K562 (cell line): ENCODE data around the gene PYGM. TPM values are rescaled to one million over a fixed set of nuclear protein-coding genes. Genes with fewer than 3 reads are reported as not detected.

ENCODE experiments used
- ATAC-seq: fragments of 200-7000 bp; cut with Tn5 transposase; 3 replicates; pipeline ENCODE4 v1.9.1; 2020; ENCODE audit warnings: moderate library complexity
- BruUV-seq: library from RNA; stranded (reverse); fragments of 400-500 nt; replicated peaks from 2 replicates; lab custom pipeline; 2021; lab: Mats Ljungman, UMichigan
- CTCF ChIA-PET: fragments of 300-600 bp; formaldehyde crosslinking; extraction: SDS; loops from one replicate; lab custom pipeline; 2021; ENCODE audit warnings: low intra/inter-chr PET ratio; lab: Yijun Ruan, JAX
- POLR2A ChIA-PET: fragments of 300-600, 350-650 bp; sonication (Branson Sonifier 250); formaldehyde crosslinking; extraction: SDS; loops from one replicate; lab custom pipeline; 2021; ENCODE audit warnings: antibody characterized with exemption, inconsistent platforms; lab: Yijun Ruan, JAX
- DNase-seq, 4 experiments: peaks; one replicate each; pipeline versions ENCODE4 v3.0.0 to v3.0.0-alpha.2; 2011 to 2018; ENCODE audit warnings: low spot score in 3 of 4, mixed read lengths in 3 of 4; ENCODE audit errors: extremely low read depth in 1 of 4
- FAIRE-seq: peaks from 2 replicates; lab custom pipeline; 2011; peaks lifted over from hg19 to GRCh38; lab: Jason Lieb, UNC
- H2AFZ ChIP-seq: 2 replicates; pipeline ENCODE4 v1.6.0; 2011; ENCODE audit warnings: low read depth, low read length, control low read depth, inconsistent platforms
- H3K27ac ChIP-seq: fragments of 200-600 bp; 3 replicates; pipeline ENCODE4 v1.8.0; 2011; ENCODE audit warnings: low read depth, mild to moderate bottlenecking, control low read depth, inconsistent platforms, low read length, moderate library complexity, mixed read lengths; ENCODE audit errors: extremely low read depth
- H3K27me3 ChIP-seq, 2 experiments: fragments of 300-600 bp in 1 of 2; 2 replicates in 1 of 2; 3 replicates in 1 of 2; pipeline versions ENCODE4 v1.6.0 to v1.8.0; 2011; ENCODE audit warnings: inconsistent platforms in 2 of 2, low read length in 2 of 2, mild to moderate bottlenecking in 1 of 2, mixed read lengths in 1 of 2, moderate library complexity in 1 of 2; ENCODE audit not compliant: control insufficient read depth in 2 of 2, insufficient read depth in 2 of 2
- H3K36me3 ChIP-seq: fragments of 300-600 bp; 3 replicates; pipeline ENCODE4 v1.8.0; 2011; ENCODE audit warnings: mild to moderate bottlenecking, low read length, inconsistent platforms; ENCODE audit not compliant: control insufficient read depth, insufficient read depth
- H3K4me1 ChIP-seq, 2 experiments: fragments of 200-600 bp in 1 of 2; replicated peaks in 1 of 2; 2 replicates in 1 of 2; 3 replicates in 1 of 2; pipeline versions ENCODE4 v1.5.1 to v1.8.0; 2011; ENCODE audit warnings: inconsistent platforms in 2 of 2, low read length in 2 of 2, mild to moderate bottlenecking in 1 of 2, mixed read lengths in 1 of 2, moderate library complexity in 1 of 2; ENCODE audit not compliant: control insufficient read depth in 2 of 2, insufficient read depth in 2 of 2
- H3K4me2 ChIP-seq: 2 replicates; pipeline ENCODE4 v1.6.1; 2011; ENCODE audit warnings: low read length, control low read depth, inconsistent platforms, mixed read lengths; ENCODE audit not compliant: insufficient read depth
- H3K4me3 ChIP-seq: fragments of 200-600 bp; sonication (generic), shearing (Covaris generic); 2 replicates; pipeline ENCODE4 v1.5.1; 2016; ENCODE audit warnings: control low read depth, inconsistent platforms
- H3K79me2 ChIP-seq: fragments of 200-600 bp; 3 replicates; pipeline ENCODE4 v1.8.0; 2011; ENCODE audit warnings: low read length, inconsistent platforms; ENCODE audit not compliant: control insufficient read depth, insufficient read depth
- H3K9ac ChIP-seq, 2 experiments: 2 replicates each; pipeline versions ENCODE4 v1.6.0 to v1.6.1; 2011; ENCODE audit warnings: low read depth in 2 of 2, low read length in 2 of 2, control low read depth in 1 of 2, inconsistent platforms in 1 of 2, mild to moderate bottlenecking in 1 of 2, mixed read lengths in 1 of 2; ENCODE audit not compliant: insufficient read depth in 1 of 2
- H3K9me1 ChIP-seq: one replicate; pipeline ENCODE4 v1.6.0; 2011; ENCODE audit warnings: inconsistent platforms, mild to moderate bottlenecking, low read length, moderate library complexity; ENCODE audit not compliant: control insufficient read depth, insufficient read depth
- H3K9me3 ChIP-seq: replicated peaks from 2 replicates; pipeline ENCODE4 v1.5.1; 2011; ENCODE audit warnings: low read depth, low read length, inconsistent platforms; ENCODE audit not compliant: control insufficient read depth, insufficient read depth
- H4K20me1 ChIP-seq: replicated peaks from 2 replicates; pipeline ENCODE4 v1.6.1; 2011; ENCODE audit warnings: low read length, inconsistent platforms, mixed read lengths; ENCODE audit not compliant: control insufficient read depth, insufficient read depth
- EP300 ChIP-seq: IDR thresholded peaks from 2 replicates; pipeline ENCODE4 v1.6.1; 2012; ENCODE audit warnings: low read length, improper control_type of control experiment
- ETS2 ChIP-seq: IDR thresholded peaks from 2 replicates; pipeline ENCODE4 v1.6.1; 2016; ENCODE audit warnings: borderline replicate concordance, missing genetic modification characterization, mild to moderate bottlenecking, moderate library complexity, missing compliant biosample characterization; ENCODE audit not compliant: poor library complexity, severe bottlenecking
- FIP1L1 ChIP-seq: fragments of 200-400 bp; formaldehyde crosslinking; IDR thresholded peaks from 2 replicates; pipeline ENCODE4 v1.6.1; 2018; ENCODE audit warnings: mild to moderate bottlenecking, low read depth, low read length; ENCODE audit not compliant: poor library complexity, severe bottlenecking
- GATAD2A ChIP-seq: fragments of 450-650 bp; IDR thresholded peaks from 2 replicates; pipeline ENCODE4 v1.6.1; 2017
- HOXB6 ChIP-seq: fragments of 250-450 bp; sonication (Bioruptor Pico); IDR thresholded peaks from 2 replicates; pipeline ENCODE4 v1.5.1; 2022; ENCODE audit warnings: mild to moderate bottlenecking, borderline replicate concordance
- KLF10 ChIP-seq: fragments of 250-450 bp; sonication (Bioruptor Pico); IDR thresholded peaks from 2 replicates; pipeline ENCODE4 v1.6.1; 2021; ENCODE audit warnings: matching md5 sums
- NCOA6 ChIP-seq: fragments of 450-650 bp; IDR thresholded peaks from 2 replicates; pipeline ENCODE4 v1.6.1; 2017; ENCODE audit warnings: mild to moderate bottlenecking
- NFATC3 ChIP-seq: fragments of 450-650 bp; IDR thresholded peaks from 2 replicates; pipeline ENCODE4 v1.6.1; 2017; ENCODE audit warnings: mild to moderate bottlenecking
- ZBTB2 ChIP-seq: fragments of 450-650 bp; IDR thresholded peaks from 2 replicates; pipeline ENCODE4 v1.6.1; 2016; ENCODE audit warnings: antibody characterized with exemption
- ZNF707 ChIP-seq: fragments of 250-450 bp; sonication (Bioruptor Pico); conservative IDR thresholded peaks from 2 replicates; pipeline ENCODE4 v1.8.0; 2022; ENCODE audit warnings: inconsistent platforms, mild to moderate bottlenecking, moderate library complexity
- ZNF75A ChIP-seq: fragments of 450-650 bp; formaldehyde crosslinking; IDR thresholded peaks from 2 replicates; pipeline ENCODE4 v1.4.0; 2020; ENCODE audit warnings: mild to moderate bottlenecking
- WGBS: fragments of 100-300 bp; shearing (Covaris generic); methylation state at CpG from one replicate; pipeline ENCODE4 v1.1.6; 2016; ENCODE audit warnings: low coverage, mixed read lengths; ENCODE audit not compliant: insufficient coverage; ENCODE audit errors: missing lambda C conversion rate; 5-methylcytosine and 5-hydroxymethylcytosine counted together
- in situ Hi-C: fragments of 300-500 bp; cut with MboI; formaldehyde crosslinking; loops from 4 replicates; pipeline ENCODE4 v1.15.0; 2018; ENCODE audit warnings: inconsistent platforms, mixed read lengths
- intact Hi-C: fragments of 100-400 bp; cut with micrococcal nuclease; formaldehyde crosslinking; loops from 2 replicates; pipeline ENCODE4 v1.14.2; 2022
- polyA plus RNA-seq, 8 experiments: library from polyadenylated mRNA; depleted of rRNA in 4 of 8; stranded (reverse) in 5 of 8; unstranded in 3 of 8; fragments of >200 nt; fragmentation: Nextera tagmentation in 2 of 8; fragmentation: Illumina TruSeq in 1 of 8; extraction: Ambion mirVana in 2 of 8; extraction: Trizol in 1 of 8; gene quantifications; 2 replicates each; pipeline versions ENCODE4 v1.2.1 to v1.2.3, GENCODE V29; 2011 to 2014; ENCODE audit warnings: inconsistent platforms in 1 of 8, missing spikeins in 1 of 8
- total RNA-seq, 7 experiments: library from RNA; depleted of rRNA in 6 of 7; stranded (reverse); fragments of >200 nt in 6 of 7; fragmentation: Illumina TruSeq in 2 of 7; extraction: Trizol in 2 of 7; gene quantifications; 2 replicates each; pipeline versions ENCODE4 v1.2.1 to v1.2.3, GENCODE V29; 2011 to 2021; ENCODE audit warnings: low replicate concordance in 1 of 7
- TF ChIP-seq, protein P1 (sequence below), 2 experiments: fragments of 450-650 bp; conservative IDR thresholded peaks; 2 replicates each; pipeline ENCODE4 v1.6.1; 2017; ENCODE audit warnings: mild to moderate bottlenecking in 2 of 2, moderate library complexity in 2 of 2

The PYGM gene
- total and polyA plus RNA-seq, 9 of the 15 experiments (the other 6 are each of a cell fraction or from before 2014, with no cell fraction given) = 0.07 to 1.5 (median 0.68) TPM

DNA sequence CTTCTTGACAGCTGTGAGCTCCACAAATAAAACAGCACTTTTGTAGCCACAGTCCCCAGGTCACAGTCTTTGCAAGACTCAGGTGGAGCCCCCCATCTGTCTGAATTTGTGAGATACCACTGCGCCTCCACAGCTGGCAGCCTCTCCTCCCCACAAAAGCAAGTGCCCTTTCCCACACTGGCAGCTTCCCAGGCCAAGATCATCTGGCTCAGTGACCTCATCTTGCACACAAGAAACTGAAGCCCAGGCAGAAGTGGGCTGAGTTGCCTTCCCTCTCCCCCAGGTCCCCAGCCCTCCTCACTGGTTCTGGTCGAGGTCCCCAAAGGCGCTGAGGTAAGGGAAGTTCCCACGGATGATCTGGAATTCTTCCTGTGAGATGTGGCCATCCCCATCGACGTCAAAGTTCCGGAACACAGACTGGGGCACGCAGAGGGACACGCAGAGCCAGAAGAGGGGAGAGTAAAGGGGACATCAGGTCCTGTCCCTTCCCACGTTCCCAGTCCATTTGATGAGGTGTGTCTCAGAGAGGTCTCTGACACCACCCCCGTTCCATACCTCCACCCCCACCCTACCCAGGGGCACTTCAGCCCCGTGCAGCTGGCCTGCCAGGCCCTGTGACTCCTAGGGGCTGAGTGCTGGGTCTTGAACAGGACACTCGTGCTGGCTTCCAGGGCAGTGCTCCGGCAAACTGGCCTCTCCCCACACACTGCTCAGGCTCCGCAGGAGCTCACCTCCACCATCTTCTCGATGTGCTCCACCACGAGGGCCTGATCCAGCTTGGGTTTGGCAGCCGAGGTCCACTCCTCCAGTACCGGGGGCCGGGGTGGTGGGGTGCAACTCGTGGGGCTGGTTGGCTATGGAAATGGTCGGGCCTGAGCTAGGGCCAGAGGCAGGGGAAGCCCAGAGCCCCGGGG, 24.7 kb downstream of the PYGM start:
- Histone ChIP-seq H3K9ac (peak overlapping the region in 1 of 2 experiments; percentile 71; a peak in 2 of 4 replicates), H2AFZ (no peak overlapping the region), H3K4me2 (no peak overlapping the region), H3K27ac (no peak overlapping the region), H4K20me1 (no peaks in the 10 kb centered on the region), H3K79me2 (no peaks in the 10 kb centered on the region), H3K36me3 (no peaks in the 10 kb centered on the region), H3K4me3 (no peak overlapping the region), H3K27me3 (peaks cover 0 to 3% of the 10 kb centered on the region in 2 experiments; a peak in 2 of 5 replicates), H3K9me3 (no peaks in the 10 kb centered on the region), H3K4me1 (peaks cover 0 to 21% of the 10 kb centered on the region in 2 experiments; a peak in 4 of 5 replicates), H3K9me1 (no peaks in the 10 kb centered on the region)
- WGBS = 28% methylated on average over 21 of the region's 23 CpGs
- in situ Hi-C loops = loop anchor here (5.0 kb wide), 1 partner anchor 73 kb away; no protein-coding TSS in a partner anchor
- BruUV-seq = no TSS peak
- no peak for FAIRE-seq
- no peak; the same call in 2 of the 3 replicates for ATAC-seq
- TF ChIP-seq HOXB6 (CRISPR knock-in tag) = no peak
- TF ChIP-seq NCOA6 = no peak
- intact Hi-C loops = no loop called here
- CTCF ChIA-PET = interaction anchor here (0.7 kb wide), 1 partner anchor 285 kb away, joined by 4 read pairs; no protein-coding TSS in a partner anchor
- POLR2A ChIA-PET = interaction anchor here (0.5 to 1.2 kb wide), 3 partner anchors 18 to 57 kb away, joined by 3 to 5 read pairs (median 3); no protein-coding TSS in a partner anchor
- no peak for DNase-seq

GRCh38 chr11:64731601-64732000, 28.2 kb downstream of the PYGM start:
- in situ Hi-C loops (no loop called here), intact Hi-C loops (no loop called here)
- DNase-seq (no peak), ATAC-seq (no peak), FAIRE-seq (no peak)
- Histone ChIP-seq H3K4me1 (peaks cover 0 to 14% of the 10 kb centered on the region in 2 experiments; a peak in 4 of 5 replicates), H3K79me2 (no peaks in the 10 kb centered on the region), H3K27me3 (peaks cover 0 to 7% of the 10 kb centered on the region in 2 experiments; a peak in 2 of 5 replicates), H4K20me1 (no peaks in the 10 kb centered on the region), H3K27ac (no peak overlapping the region), H3K9me3 (no peaks in the 10 kb centered on the region), H3K36me3 (no peaks in the 10 kb centered on the region), H3K9ac (no peak overlapping the region), H2AFZ (no peak overlapping the region), H3K9me1 (no peaks in the 10 kb centered on the region), H3K4me2 (no peak overlapping the region), H3K4me3 (no peak overlapping the region)
- ChIA-PET POLR2A (no interaction called here), CTCF (no interaction called here)
- WGBS = 37% methylated on average over 3 of the region's 3 CpGs
- no TSS peak for BruUV-seq
- TF ChIP-seq ZNF707 (CRISPR knock-in tag) (no peak), GATAD2A (no peak), EP300 (no peak), FIP1L1 (no peak), ZNF75A (CRISPR knock-in tag) (no peak), KLF10 (no peak), NFATC3 (no peak), ZBTB2 (no peak), ETS2 (tag) (no peak)
- TF ChIP-seq, protein P1, sequence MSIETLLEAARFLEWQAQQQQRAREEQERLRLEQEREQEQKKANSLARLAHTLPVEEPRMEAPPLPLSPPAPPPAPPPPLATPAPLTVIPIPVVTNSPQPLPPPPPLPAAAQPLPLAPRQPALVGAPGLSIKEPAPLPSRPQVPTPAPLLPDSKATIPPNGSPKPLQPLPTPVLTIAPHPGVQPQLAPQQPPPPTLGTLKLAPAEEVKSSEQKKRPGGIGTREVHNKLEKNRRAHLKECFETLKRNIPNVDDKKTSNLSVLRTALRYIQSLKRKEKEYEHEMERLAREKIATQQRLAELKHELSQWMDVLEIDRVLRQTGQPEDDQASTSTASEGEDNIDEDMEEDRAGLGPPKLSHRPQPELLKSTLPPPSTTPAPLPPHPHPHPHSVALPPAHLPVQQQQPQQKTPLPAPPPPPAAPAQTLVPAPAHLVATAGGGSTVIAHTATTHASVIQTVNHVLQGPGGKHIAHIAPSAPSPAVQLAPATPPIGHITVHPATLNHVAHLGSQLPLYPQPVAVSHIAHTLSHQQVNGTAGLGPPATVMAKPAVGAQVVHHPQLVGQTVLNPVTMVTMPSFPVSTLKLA (conservative IDR thresholded peaks at IDR 0.05) = no peak
